IMR-90 (cell line): ENCODE data around the gene SCARB1. TPM values are rescaled to one million over a fixed set of nuclear protein-coding genes. Genes with fewer than 3 reads are reported as not detected.

Source experiments
- microRNA-seq, 2 experiments: library from miRNA; stranded (forward) in 1 of 2; unstranded in 1 of 2; fragments of 10-50 nt in 1 of 2; fragments of <30 nt in 1 of 2; gene quantifications in 1 of 2; microRNA quantifications in 1 of 2; one replicate each; pipeline versions ENCODE3 to v1.1.0; 2013 to 2020; ENCODE audit not compliant: insufficient read depth in 1 of 2, insufficient read length in 1 of 2, unreplicated experiment in 1 of 2
- polyA plus RNA-seq, 3 experiments: library from polyadenylated mRNA; depleted of rRNA; stranded (reverse); fragments of >200 nt; gene quantifications; 2 replicates each; pipeline ENCODE4 v1.2.3, GENCODE V29; 2012; ENCODE audit warnings: low replicate concordance in 1 of 3
- small RNA-seq, 5 experiments: library from RNA; depleted of rRNA; stranded (forward); fragments of <200 nt; gene quantifications; one replicate each; pipeline ENCODE3, GENCODE V24; 2012
- total RNA-seq: library from RNA; depleted of rRNA; stranded (reverse); fragments of >200 nt; gene quantifications from 2 replicates; pipeline ENCODE4 v1.2.3, GENCODE V29; 2012; rRNA removed

The SCARB1 gene
- total and polyA plus RNA-seq, 2 of the 4 experiments (the other 2 are of a cell fraction) = 3.0 to 24.8 TPM

Small RNAs within 50 kb of the gene (microRNA-seq; reads per million reads assigned to microRNA genes)
- not detected for gene RNU6-927P (ENCODE audit: insufficient read depth, insufficient read length)

Small RNAs within 50 kb of the gene (small RNA-seq; reads per million reads assigned to genes)
- gene RNU6-927P = 0 reads per million in 5 experiments

Other genes starting within 250 kb of the SCARB1 start
- gene UBC, start 50.8 kb upstream of the SCARB1 start, total RNA-seq = 2,742 and 4,320 TPM in 2 replicates
- gene UBC, start 50.8 kb upstream of the SCARB1 start, polyA plus RNA-seq (2012; rRNA removed) = 2,042 and 2,259 TPM in 2 replicates
- gene DHX37, start 125.3 kb upstream of the SCARB1 start, total RNA-seq = 9.1 and 10.8 TPM in 2 replicates
- gene DHX37, start 125.3 kb upstream of the SCARB1 start, polyA plus RNA-seq (2012; rRNA removed) = 12.7 and 14.2 TPM in 2 replicates
- 2.5 and 4.2 TPM in 2 replicates for gene BRI3BP, start 129.8 kb upstream of the SCARB1 start, total RNA-seq
- 2.5 and 2.8 TPM in 2 replicates for gene BRI3BP, start 129.8 kb upstream of the SCARB1 start, polyA plus RNA-seq (2012; rRNA removed)
- gene AACS, start 201.6 kb upstream of the SCARB1 start, total RNA-seq = 21.1 and 22.0 TPM in 2 replicates
- gene AACS, start 201.6 kb upstream of the SCARB1 start, polyA plus RNA-seq (2012; rRNA removed) = 24.0 and 24.9 TPM in 2 replicates